Sigmoid colon (tissue), 7 donors: ENCODE results near the gene CARD11. TPM values are rescaled to one million over a fixed set of nuclear protein-coding genes. Genes with fewer than 3 reads are reported as not detected.
A peak's percentile ranks its signal among the peaks of the same experiment; 100 is the strongest.

Experiments
- DNase-seq: peaks from one replicate; pipeline ENCODE4 v3.0.0-alpha.2; 2019
- H3K27ac ChIP-seq, 4 donors: fragments of 200-600 bp; sonication (generic); one replicate each; pipeline ENCODE4 v1.5.1; 2016 to 2019; ENCODE audit warnings: mild to moderate bottlenecking in 1 of 4
- H3K27me3 ChIP-seq, 3 donors: fragments of 200-600 bp; sonication (generic); one replicate each; pipeline ENCODE4 v1.5.1; 2019; ENCODE audit warnings: mild to moderate bottlenecking in 1 of 3
- H3K36me3 ChIP-seq, 4 donors: fragments of 200-600 bp; sonication (generic); one replicate each; pipeline ENCODE4 v1.5.1; 2016 to 2019
- H3K4me1 ChIP-seq, 4 donors: fragments of 200-600 bp; sonication (generic); one replicate each; pipeline ENCODE4 v1.5.1; 2017 to 2019
- H3K4me3 ChIP-seq, 4 donors: fragments of 200-600 bp; sonication (generic); one replicate each; pipeline ENCODE4 v1.5.1; 2017 to 2019; ENCODE audit warnings: mild to moderate bottlenecking in 2 of 4, moderate library complexity in 1 of 4
- H3K9me3 ChIP-seq, 4 donors: fragments of 200-600 bp in 3 of 4; sonication (generic) in 3 of 4; one replicate each; pipeline versions ENCODE4 v1.5.1 to v1.6.1; 2013 to 2019
- CTCF ChIP-seq, 4 experiments: fragments of 450-650 bp in 3 of 4; fragments of 200-600 bp in 1 of 4; IDR thresholded peaks; one replicate each; pipeline ENCODE4 v1.5.1; 2016 to 2019; ENCODE audit warnings: antibody characterized with exemption in 4 of 4, mild to moderate bottlenecking in 3 of 4, moderate library complexity in 2 of 4
- EP300 ChIP-seq, 4 donors: sonication (generic); formaldehyde crosslinking; IDR thresholded peaks; one replicate each; pipeline ENCODE4 v1.6.1; 2017; ENCODE audit warnings: antibody characterized with exemption in 4 of 4
- POLR2A ChIP-seq, 2 donors: fragments of 450-650 bp; IDR thresholded peaks; one replicate each; pipeline ENCODE4 v1.6.1; 2016; ENCODE audit warnings: antibody characterized with exemption in 2 of 2, mild to moderate bottlenecking in 2 of 2, moderate library complexity in 2 of 2
- POLR2AphosphoS5 ChIP-seq, 4 donors: sonication (generic); formaldehyde crosslinking; IDR thresholded peaks; one replicate each; pipeline ENCODE4 v1.6.1; 2017; ENCODE audit warnings: antibody characterized with exemption in 4 of 4
- WGBS, 2 donors: extraction: QIAGEN DNeasy Blood & Tissue Kit; methylation state at CpG; one replicate each; pipeline ENCODE4 v1.1.7; 2013; 5-methylcytosine and 5-hydroxymethylcytosine counted together
- intact Hi-C: fragments of 100-400 bp; cut with DNase I; formaldehyde crosslinking; loops from one replicate; pipeline ENCODE4 v1.15.1; 2023
- polyA plus RNA-seq, 3 donors: library from polyadenylated mRNA; stranded (reverse); fragments of 200-250 nt; gene quantifications; one replicate each; pipeline ENCODE4 v1.2.3, GENCODE V29; 2013
- total RNA-seq, 4 donors: library from RNA; depleted of rRNA; stranded (reverse); fragments of >200 nt; gene quantifications; one replicate each; pipeline ENCODE4 v1.1.0, GENCODE V29; 2016
- donor health status: healthy with polysubstance abuse.
- donor health status: Bipolar disorder and iron deficiency.
- donor health status: healthy.

The CARD11 gene
- total and polyA plus RNA-seq, 7 donors = 0.14 to 22.4 (median 0.66) TPM; not detected in 1

- 12 to 14% methylated on average over 10 of the region's 10 CpGs for WGBS, 2 donors
- intact Hi-C loops = no loop called here
- no peak overlapping the region for H3K4me3 ChIP-seq
- no peaks in the 10 kb centered on the region for H3K4me1 ChIP-seq
- no peaks in the 10 kb centered on the region for H3K9me3 ChIP-seq
- peak overlapping the region in 2 of 4 donors; percentile 6 for H3K27ac ChIP-seq
- TF ChIP-seq POLR2A (IDR thresholded peaks at IDR 0.05) (no peak), EP300 (IDR thresholded peaks at IDR 0.05) (no peak), POLR2AphosphoS5 (IDR thresholded peaks at IDR 0.05) (peak in 1 of 4 donors; percentile 30), CTCF (IDR thresholded peaks at IDR 0.05) (no peak)
- no peaks in the 10 kb centered on the region for H3K27me3 ChIP-seq
- peak; percentile 86 for DNase-seq
- no peaks in the 10 kb centered on the region for H3K36me3 ChIP-seq
These were observed 173.2 kb downstream of the CARD11 start for GRCh38 chr7:2870471-2870931.

- no peak for DNase-seq
- H3K27ac ChIP-seq = peak overlapping the region in 2 of 4 donors; percentile 6
- no peak overlapping the region for H3K4me3 ChIP-seq
- no peaks in the 10 kb centered on the region for H3K27me3 ChIP-seq
- H3K36me3 ChIP-seq = no peaks in the 10 kb centered on the region
- no peaks in the 10 kb centered on the region for H3K4me1 ChIP-seq
- intact Hi-C loops = loop anchor here (5.0 kb wide), 1 partner anchor 1027 kb away; no protein-coding TSS in a partner anchor
- no peaks in the 10 kb centered on the region for H3K9me3 ChIP-seq
- 88 to 89% methylated on average over 15 of the region's 15 CpGs for whole genome bisulfite sequencing, 2 donors
- TF ChIP-seq EP300 (IDR thresholded peaks at IDR 0.05) = no peak
- no peak for TF ChIP-seq POLR2AphosphoS5 (IDR thresholded peaks at IDR 0.05)
- no peak for TF ChIP-seq POLR2A (IDR thresholded peaks at IDR 0.05)
- no peak for TF ChIP-seq CTCF (IDR thresholded peaks at IDR 0.05)
These were observed 173.7 kb downstream of the CARD11 start for GRCh38 chr7:2869981-2870380.

- no peak for DNase-seq
- H3K27ac ChIP-seq = no peak overlapping the region
- WGBS, 2 donors = 26 to 52% methylated on average over 3 of the region's 3 CpGs
- no peaks in the 10 kb centered on the region for H3K9me3 ChIP-seq
- no peaks in the 10 kb centered on the region for H3K27me3 ChIP-seq
- intact Hi-C loops = loop anchor here (5.0 kb wide), 1 partner anchor 1031 kb away; no protein-coding TSS in a partner anchor
- H3K4me1 ChIP-seq = peaks cover 0 to 20% (median 17%) of the 10 kb centered on the region in 4 donors
- no peaks in the 10 kb centered on the region for H3K36me3 ChIP-seq
- H3K4me3 ChIP-seq = no peak overlapping the region
- TF ChIP-seq POLR2AphosphoS5 (IDR thresholded peaks at IDR 0.05) = no peak
- TF ChIP-seq POLR2A (IDR thresholded peaks at IDR 0.05) = no peak
- TF ChIP-seq EP300 (IDR thresholded peaks at IDR 0.05) = no peak
- no peak for TF ChIP-seq CTCF (IDR thresholded peaks at IDR 0.05)
These were observed 177.1 kb downstream of the CARD11 start for GRCh38 chr7:2866601-2867000.

GRCh38 chr7:2864999-2865670 is 178.5 kb downstream of the CARD11 start:
- whole genome bisulfite sequencing, 2 donors = 52 to 63% methylated on average over 17 of the region's 17 CpGs
- TF ChIP-seq CTCF (IDR thresholded peaks at IDR 0.05) = peak; percentile 76 to 95 (median 88)
- no peak for TF ChIP-seq POLR2A (IDR thresholded peaks at IDR 0.05)
- H3K27ac ChIP-seq = no peak overlapping the region

More at GRCh38 chr7:2864999-2865670, 178.5 kb downstream of the CARD11 start:
- Histone ChIP-seq H3K9me3 (no peaks in the 10 kb centered on the region), H3K4me3 (no peak overlapping the region), H3K36me3 (no peaks in the 10 kb centered on the region), H3K4me1 (peaks cover 0 to 20% (median 17%) of the 10 kb centered on the region in 4 donors), H3K27me3 (no peaks in the 10 kb centered on the region)
- DNase-seq = peak; percentile 85
- intact Hi-C loops = loop anchor here (1.0 to 5.0 kb wide), 2 partner anchors 290 to 1032 kb away; no protein-coding TSS in a partner anchor
